Activated T-cell treated with anti-CD3 and anti-CD28 coated beads, Interleukin-2, amount 50 U/mL, for 72 hours (primary cell): ENCODE data around the gene PXDN. TPM values are rescaled to one million over a fixed set of nuclear protein-coding genes. Genes with fewer than 3 reads are reported as not detected.

Source experiments
- ATAC-seq, 2 donors: fragments of 150-1000 bp; cut with Tn5 transposase; replicated peaks in 1 of 2; 2 replicates each; pipeline ENCODE4 v1.10.0; 2021; ENCODE audit warnings: moderate library complexity in 2 of 2, mild to moderate bottlenecking in 1 of 2
- DNase-seq, 2 donors: peaks; one replicate each; pipeline ENCODE4 v3.0.0; 2021 to 2022; ENCODE audit warnings: mixed read lengths in 1 of 2
- H3K27ac Mint-ChIP-seq: one replicate; pipeline ENCODE4 v1.8.0; 2022; ENCODE audit warnings: mild to moderate bottlenecking, moderate library complexity, mixed read lengths
- H3K27me3 Mint-ChIP-seq: one replicate; pipeline ENCODE4 v1.8.0; 2022; ENCODE audit warnings: low read depth, mixed read lengths
- H3K36me3 Mint-ChIP-seq, 2 donors: one replicate each; pipeline ENCODE4 v1.8.0; 2022; ENCODE audit warnings: mixed read lengths in 2 of 2, mild to moderate bottlenecking in 1 of 2; ENCODE audit not compliant: insufficient read depth in 2 of 2
- H3K4me1 Mint-ChIP-seq: one replicate; pipeline ENCODE4 v1.8.0; 2022; ENCODE audit warnings: low read depth, mixed read lengths
- H3K4me3 Mint-ChIP-seq, 2 donors: one replicate each; pipeline ENCODE4 v1.8.0; 2022; ENCODE audit warnings: mild to moderate bottlenecking in 2 of 2, mixed read lengths in 2 of 2, moderate library complexity in 2 of 2
- H3K9me3 Mint-ChIP-seq, 2 donors: one replicate each; pipeline ENCODE4 v1.8.0; 2022; ENCODE audit warnings: mixed read lengths in 2 of 2
- total RNA-seq, 2 donors: library from RNA; stranded (reverse); gene quantifications; one replicate each; pipeline ENCODE4 v1.2.3, GENCODE V29; 2022

Gene PXDN
- total RNA-seq, 2 donors from 2014 or later: 0.25 to 1.8 TPM

DNA sequence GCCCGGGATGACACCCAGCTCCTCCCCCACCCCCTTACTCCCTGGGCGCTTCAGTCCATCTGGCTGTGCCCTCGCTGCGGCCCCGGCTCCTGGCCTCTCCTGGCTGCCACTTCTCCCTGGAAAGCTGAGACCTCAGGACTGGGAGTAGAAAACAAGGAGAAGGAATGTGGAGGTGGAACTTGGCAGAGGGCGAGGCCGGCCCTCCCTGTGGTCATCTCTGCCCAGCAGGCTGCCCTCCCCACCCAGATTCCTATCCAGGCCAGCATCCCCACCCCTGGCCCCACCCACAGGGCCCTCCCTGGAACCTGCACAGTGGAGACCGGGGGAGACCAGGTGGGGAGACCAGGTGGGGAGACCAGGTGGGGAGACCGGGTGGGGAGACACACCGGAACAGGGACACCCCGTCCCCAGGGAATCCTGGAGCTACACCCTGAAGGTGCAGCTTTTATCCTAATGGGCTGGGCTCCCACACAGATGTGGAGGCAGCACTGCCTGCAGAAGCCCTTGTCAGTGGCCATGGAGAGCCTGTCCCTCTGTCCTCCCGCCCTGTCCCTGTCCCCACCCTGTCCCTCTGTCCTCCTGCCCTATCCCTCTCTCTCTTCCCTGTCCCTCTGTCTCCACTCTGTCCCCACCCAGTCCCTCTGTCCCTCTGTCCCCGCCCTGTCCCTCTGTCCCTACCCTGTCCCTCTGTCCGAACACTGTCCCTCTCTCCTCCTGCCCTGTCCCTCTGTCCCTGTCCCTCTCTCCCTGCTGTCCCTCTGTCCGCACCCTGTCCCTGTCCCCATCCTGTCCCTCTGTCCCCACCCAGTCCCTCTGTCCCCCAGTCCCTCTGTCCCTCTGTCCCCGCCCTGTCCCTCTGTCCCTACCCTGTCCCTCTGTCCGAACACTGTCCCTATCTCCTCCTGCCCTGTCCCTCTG is 157.1 kb downstream of the PXDN start:
- Mint-ChIP-seq H3K4me3 (no peak overlapping the region), H3K27me3 (peaks cover 16% of the 10 kb centered on the region), H3K9me3 (no peaks in the 10 kb centered on the region), H3K36me3 (no peaks in the 10 kb centered on the region), H3K27ac (no peak overlapping the region), H3K4me1 (no peaks in the 10 kb centered on the region)
- DNase-seq (no peak), ATAC-seq (no peak)

- Mint-ChIP-seq H3K36me3 (no peaks in the 10 kb centered on the region), H3K27ac (no peak overlapping the region), H3K9me3 (no peaks in the 10 kb centered on the region), H3K27me3 (peaks cover 20% of the 10 kb centered on the region), H3K4me3 (no peak overlapping the region), H3K4me1 (no peaks in the 10 kb centered on the region)
- ATAC-seq: no peak
- no peak for DNase-seq
Observed at GRCh38 chr2:1586251-1586922, 157.9 kb downstream of the PXDN start.

DNA sequence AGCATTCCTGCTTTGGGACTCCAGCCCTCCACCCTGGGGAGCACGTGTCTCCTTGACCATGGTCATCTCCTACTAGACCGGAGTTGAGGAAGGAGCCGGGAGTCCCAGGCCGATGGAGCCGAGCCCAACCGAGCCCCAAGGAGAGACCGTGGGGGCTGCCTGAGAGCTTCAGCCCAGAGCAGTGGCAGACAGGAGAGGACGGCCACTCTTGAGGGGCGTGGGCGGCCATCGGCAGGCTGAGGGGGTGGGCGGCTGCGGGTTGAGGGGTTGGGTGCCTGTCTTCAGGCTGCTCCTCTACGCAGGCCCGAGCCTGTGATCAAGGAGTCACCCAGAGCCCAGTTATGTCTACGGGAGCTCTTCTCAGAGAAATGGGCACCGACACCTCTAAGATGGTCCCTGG is 158.7 kb downstream of the PXDN start:
- H3K9me3 Mint-ChIP-seq: no peaks in the 10 kb centered on the region
- H3K4me3 Mint-ChIP-seq: no peak overlapping the region
- no peaks in the 10 kb centered on the region for H3K4me1 Mint-ChIP-seq
- DNase-seq (no peak), ATAC-seq (no peak)
- peaks cover 13% of the 10 kb centered on the region for H3K27me3 Mint-ChIP-seq
- H3K36me3 Mint-ChIP-seq: no peaks in the 10 kb centered on the region
- no peak overlapping the region for H3K27ac Mint-ChIP-seq

DNA sequence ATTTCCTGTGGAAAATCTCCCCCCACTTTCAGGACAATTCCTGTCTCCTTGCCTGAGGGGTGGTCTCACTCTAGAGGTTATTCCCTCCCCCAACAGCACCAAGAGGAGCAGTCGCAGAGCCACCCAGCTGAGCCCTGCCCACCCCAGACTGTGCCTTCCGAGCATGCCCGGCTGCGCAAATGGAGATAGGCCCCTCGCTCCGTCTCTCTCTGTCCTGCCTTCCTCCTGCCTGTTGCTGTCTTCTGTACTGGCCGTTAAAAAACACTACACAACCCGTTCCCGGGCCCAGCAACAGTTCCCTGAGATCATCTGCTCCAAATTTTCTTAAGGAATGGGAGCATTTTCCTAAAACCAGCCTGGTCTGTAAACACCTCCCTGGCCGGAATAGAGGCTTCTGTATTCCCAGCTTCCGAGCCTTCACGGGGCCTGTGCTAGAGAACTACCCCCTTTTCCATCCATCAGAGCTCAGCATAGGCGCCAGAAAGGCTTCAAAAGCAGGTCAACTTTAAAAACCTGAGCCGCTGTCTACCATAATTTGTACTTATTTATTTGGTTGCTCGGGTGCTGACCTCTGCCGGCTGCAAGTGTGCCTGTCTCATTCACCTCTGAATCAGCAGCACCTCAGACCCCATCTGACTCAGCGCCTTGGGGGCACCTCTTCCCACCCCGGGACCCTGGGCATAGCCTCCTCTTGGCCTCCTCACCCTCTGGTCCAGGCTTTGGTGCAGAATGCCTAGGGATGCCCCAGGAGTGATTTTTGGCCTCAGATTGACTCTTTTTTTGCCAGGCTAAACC is 159.4 kb downstream of the PXDN start:
- H3K27me3 Mint-ChIP-seq: peaks cover 7% of the 10 kb centered on the region
- ATAC-seq (no peak), DNase-seq (no peak)
- H3K36me3 Mint-ChIP-seq: no peaks in the 10 kb centered on the region
- no peak overlapping the region for H3K4me3 Mint-ChIP-seq
- H3K9me3 Mint-ChIP-seq: no peaks in the 10 kb centered on the region
- no peak overlapping the region for H3K27ac Mint-ChIP-seq
- no peaks in the 10 kb centered on the region for H3K4me1 Mint-ChIP-seq

DNA sequence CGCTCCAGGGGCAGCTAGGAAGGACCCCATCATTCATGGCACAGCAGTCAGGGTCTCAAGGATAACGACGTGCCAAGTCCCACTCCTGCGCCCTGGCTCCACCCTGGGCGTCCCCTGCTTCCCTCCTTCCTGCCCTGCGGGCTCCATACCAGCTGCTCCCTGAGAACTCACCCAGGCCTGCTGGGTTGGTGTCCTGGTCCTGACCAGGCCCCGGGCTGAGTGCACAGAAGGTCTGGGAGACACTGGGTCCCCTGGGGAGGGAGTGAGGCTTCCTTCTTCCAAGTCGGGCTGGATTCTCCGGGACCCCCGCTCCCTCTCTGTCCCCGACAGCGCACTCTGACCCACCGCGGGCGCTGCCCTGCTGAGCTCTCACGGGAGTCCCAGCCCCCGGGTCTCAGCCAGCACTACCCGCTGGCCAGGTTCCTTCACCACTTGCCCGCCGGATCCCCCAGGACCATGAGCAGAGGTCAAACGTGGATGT is 160.2 kb downstream of the PXDN start:
- Mint-ChIP-seq H3K9me3 (no peaks in the 10 kb centered on the region), H3K4me3 (no peak overlapping the region), H3K4me1 (no peaks in the 10 kb centered on the region), H3K27me3 (peaks cover 7% of the 10 kb centered on the region), H3K36me3 (no peaks in the 10 kb centered on the region), H3K27ac (no peak overlapping the region)
- ATAC-seq: no peak
- DNase-seq: no peak

DNA sequence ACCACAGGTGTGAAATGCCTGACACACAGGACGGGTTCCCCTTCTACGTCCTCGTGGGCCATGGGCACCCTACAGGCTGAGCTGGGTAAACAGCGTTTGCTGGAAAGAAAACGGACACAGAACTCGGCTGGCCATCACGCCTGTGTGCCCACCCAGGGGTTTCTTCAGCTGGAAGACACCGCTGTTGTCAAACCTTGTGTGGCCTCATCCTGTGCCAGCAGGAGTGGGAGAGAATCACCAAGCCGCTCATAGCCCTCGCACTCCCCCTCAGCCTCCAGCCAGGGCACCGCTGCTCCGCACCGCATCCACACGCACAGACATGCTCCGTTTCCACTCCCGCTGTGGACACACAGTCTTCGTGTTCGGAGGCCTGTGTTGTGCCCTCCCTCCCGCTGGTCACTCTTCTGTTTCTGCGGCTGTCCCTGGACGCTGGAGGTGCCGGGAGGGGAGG is 161.4 kb downstream of the PXDN start:
- Mint-ChIP-seq H3K4me1 (no peaks in the 10 kb centered on the region), H3K27ac (no peak overlapping the region), H3K4me3 (no peak overlapping the region), H3K9me3 (no peaks in the 10 kb centered on the region), H3K27me3 (peaks cover 13% of the 10 kb centered on the region), H3K36me3 (no peaks in the 10 kb centered on the region)
- no peak for DNase-seq
- ATAC-seq: no peak

DNA sequence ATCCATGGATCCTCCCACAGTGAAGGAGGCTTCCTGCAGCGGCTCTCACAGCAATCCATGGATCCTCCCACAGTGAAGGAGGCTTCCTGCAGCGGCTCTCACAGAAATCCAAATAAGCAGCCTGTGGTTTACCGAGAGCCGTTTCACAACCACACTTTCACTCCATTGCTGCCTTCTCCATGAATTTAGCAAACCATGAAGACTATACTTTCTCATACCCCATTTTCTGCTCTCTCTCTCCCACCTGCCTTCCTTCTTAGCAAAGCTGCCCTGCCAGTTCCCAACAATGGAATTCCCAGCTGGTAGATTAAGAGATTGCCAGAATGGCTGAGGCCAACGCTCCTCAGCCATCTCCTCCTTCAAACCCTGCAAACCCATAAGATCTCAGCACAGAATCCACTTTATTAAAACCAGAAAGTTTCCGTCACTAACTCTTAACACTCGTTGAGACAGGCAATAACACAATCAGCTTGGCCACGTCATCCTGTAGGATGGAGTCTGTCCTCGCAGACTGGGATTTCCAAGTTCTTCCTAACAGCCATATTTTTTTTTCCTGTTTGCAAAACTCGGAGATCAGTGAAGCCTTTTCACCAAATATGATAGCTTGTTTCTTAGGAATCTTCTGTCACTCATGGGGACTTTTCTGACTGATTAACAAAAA is 162.2 kb downstream of the PXDN start:
- H3K4me3 Mint-ChIP-seq: no peak overlapping the region
- H3K36me3 Mint-ChIP-seq: no peaks in the 10 kb centered on the region
- DNase-seq: no peak
- H3K27me3 Mint-ChIP-seq: peaks cover 13% of the 10 kb centered on the region
- H3K9me3 Mint-ChIP-seq: no peaks in the 10 kb centered on the region
- no peak for ATAC-seq
- H3K27ac Mint-ChIP-seq: no peak overlapping the region
- H3K4me1 Mint-ChIP-seq: no peaks in the 10 kb centered on the region
